ENCODE results near the gene TMEM98.
A peak's percentile ranks its signal among the peaks of the same experiment; 100 is the strongest.

Gene TMEM98

GRCh38 chr17:32933881-32934280 lies 5.9 kb downstream of the TMEM98 start:
- in situ Hi-C loops (cut with MboI; ENCODE audit: low sequenced_read_pairs, unreplicated experiment): no loop called here
- TF ChIP-seq CTCF (IDR thresholded peaks at IDR 0.05; ENCODE audit: borderline replicate concordance, control extremely low read depth, extremely low read depth, insufficient read depth, missing control alignments): no peak
- no peak for DNase-seq (ENCODE audit: low spot score)

- in situ Hi-C loops (cut with MboI; ENCODE audit: low sequenced_read_pairs, unreplicated experiment): no loop called here
- TF ChIP-seq CTCF (IDR thresholded peaks at IDR 0.05; ENCODE audit: borderline replicate concordance, control extremely low read depth, extremely low read depth, insufficient read depth, missing control alignments): no peak
- DNase-seq (ENCODE audit: low spot score): no peak
These were observed 7.8 kb downstream of the TMEM98 start for GRCh38 chr17:32935726-32936125.

- in situ Hi-C loops (cut with MboI; ENCODE audit: low sequenced_read_pairs, unreplicated experiment): no loop called here
- DNase-seq (ENCODE audit: low spot score): no peak
- no peak for TF ChIP-seq CTCF (IDR thresholded peaks at IDR 0.05; ENCODE audit: borderline replicate concordance, control extremely low read depth, extremely low read depth, insufficient read depth, missing control alignments)
These were observed 8.4 kb downstream of the TMEM98 start for GRCh38 chr17:32936186-32936893.

- peak; percentile 86 for TF ChIP-seq CTCF (IDR thresholded peaks at IDR 0.05; ENCODE audit: borderline replicate concordance, control extremely low read depth, extremely low read depth, insufficient read depth, missing control alignments)
- in situ Hi-C loops (cut with MboI; ENCODE audit: low sequenced_read_pairs, unreplicated experiment): no loop called here
These were observed 9.0 kb downstream of the TMEM98 start for GRCh38 chr17:32936894-32937500.

GRCh38 chr17:32940706-32941390 lies 12.9 kb downstream of the TMEM98 start:
- no peak for DNase-seq (ENCODE audit: low spot score)
- TF ChIP-seq CTCF (IDR thresholded peaks at IDR 0.05; ENCODE audit: borderline replicate concordance, control extremely low read depth, extremely low read depth, insufficient read depth, missing control alignments): peak; percentile 3
- in situ Hi-C loops (cut with MboI; ENCODE audit: low sequenced_read_pairs, unreplicated experiment): no loop called here

More at GRCh38 chr17:32936894-32937500, 9.0 kb downstream of the TMEM98 start:
- DNase-seq (ENCODE audit: low spot score): peak; percentile 83

GRCh38 chr17:32941419-32942032 lies 13.6 kb downstream of the TMEM98 start:
- in situ Hi-C loops (cut with MboI; ENCODE audit: low sequenced_read_pairs, unreplicated experiment): no loop called here
- no peak for DNase-seq (ENCODE audit: low spot score)
- TF ChIP-seq CTCF (IDR thresholded peaks at IDR 0.05; ENCODE audit: borderline replicate concordance, control extremely low read depth, extremely low read depth, insufficient read depth, missing control alignments): no peak

All from GM13976 (cell line).